Measurements from ENCODE around the gene ATXN2.

The ATXN2 gene

DNA sequence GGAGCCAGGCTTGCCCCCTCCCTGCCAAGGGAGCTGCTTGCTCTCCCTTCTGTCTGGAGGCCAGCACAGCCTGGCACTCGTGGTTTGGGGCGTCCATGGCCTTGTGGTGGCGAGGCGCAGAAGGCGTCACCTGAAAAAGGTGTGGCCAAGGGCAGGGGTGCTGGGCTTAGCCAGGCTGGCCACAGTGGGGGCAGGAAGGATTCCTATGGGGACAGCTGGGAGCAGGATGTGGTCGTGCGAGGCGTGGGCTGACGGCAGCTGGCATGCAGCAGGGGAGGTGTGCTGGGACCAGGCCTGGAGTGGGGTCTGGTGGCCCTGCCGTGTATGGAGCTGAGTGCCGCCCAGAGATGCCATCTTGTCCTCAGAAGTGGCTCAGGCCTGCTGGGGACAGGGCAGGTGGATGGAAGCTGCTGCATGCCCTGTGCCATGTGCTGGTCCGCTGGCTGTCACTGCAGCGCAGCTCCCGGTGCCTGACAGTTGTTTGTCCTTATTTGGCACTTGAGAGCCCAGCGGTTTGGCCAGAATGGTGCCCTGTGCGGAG, 163.4 kb downstream of the ATXN2 start:
- Histone ChIP-seq H2BK5ac (ENCODE audit: low read length) (peak overlapping the region; percentile 30), H4K91ac (ENCODE audit: low read depth, low read length, poor library complexity) (no peak overlapping the region), H3K14ac (ENCODE audit: low read length) (peak overlapping the region; percentile 60), H3K18ac (ENCODE audit: low read length) (peak overlapping the region; percentile 81), H3K4me3 (ENCODE audit: low read length in 2 of 2) (no peak overlapping the region), H3K23ac (ENCODE audit: low read depth, low read length, poor library complexity) (peak overlapping the region; percentile 97), H3K36me3 (replicated peaks in 1 of 2; ENCODE audit: control insufficient read depth in 2 of 2, insufficient read depth in 2 of 2, low read length in 2 of 2) (no peaks in the 10 kb centered on the region), H3K27me3 (ENCODE audit: control insufficient read depth in 3 of 3, insufficient read depth in 3 of 3, low read depth in 1 of 3, low read length in 3 of 3) (no peaks in the 10 kb centered on the region), H3K4ac (ENCODE audit: low read length) (peak overlapping the region; percentile 86), H2AFZ (ENCODE audit: low read length) (no peak overlapping the region), H3K4me2 (ENCODE audit: insufficient read depth, low read length, poor library complexity, severe bottlenecking) (no peak overlapping the region), H2AK5ac (ENCODE audit: low read depth, low read length) (peak overlapping the region; percentile 72), H3K79me1 (ENCODE audit: low read depth, low read length) (peaks cover 7% of the 10 kb centered on the region), H4K8ac (ENCODE audit: low read depth, low read length) (no peak overlapping the region), H2BK120ac (ENCODE audit: low read depth, low read length) (no peak overlapping the region), H2BK12ac (ENCODE audit: low read length) (peak overlapping the region; percentile 82), H3K9ac (ENCODE audit: low read depth, low read length, poor library complexity) (peak overlapping the region; percentile 54), H3K27ac (replicated peaks; ENCODE audit: low read length) (no peak overlapping the region), H3K4me1 (ENCODE audit: control insufficient read depth in 2 of 2, insufficient read depth in 1 of 2, low read depth in 1 of 2, low read length in 2 of 2) (peaks cover 0 to 7% of the 10 kb centered on the region in 2 donors), H2BK15ac (ENCODE audit: low read length) (peak overlapping the region; percentile 70), H3K9me3 (replicated peaks in 1 of 2; ENCODE audit: control insufficient read depth in 2 of 2, insufficient read depth in 1 of 2, low read depth in 1 of 2, low read length in 2 of 2) (no peaks in the 10 kb centered on the region)
- no peak for DNase-seq (ENCODE audit: low spot score)
- no CpG with 5 or more reads among the region's 16 CpGs for WGBS, 2 donors (ENCODE audit: extremely low coverage in 2 of 2, insufficient read length in 2 of 2, insufficient replicate concordance in 1 of 2)

DNA sequence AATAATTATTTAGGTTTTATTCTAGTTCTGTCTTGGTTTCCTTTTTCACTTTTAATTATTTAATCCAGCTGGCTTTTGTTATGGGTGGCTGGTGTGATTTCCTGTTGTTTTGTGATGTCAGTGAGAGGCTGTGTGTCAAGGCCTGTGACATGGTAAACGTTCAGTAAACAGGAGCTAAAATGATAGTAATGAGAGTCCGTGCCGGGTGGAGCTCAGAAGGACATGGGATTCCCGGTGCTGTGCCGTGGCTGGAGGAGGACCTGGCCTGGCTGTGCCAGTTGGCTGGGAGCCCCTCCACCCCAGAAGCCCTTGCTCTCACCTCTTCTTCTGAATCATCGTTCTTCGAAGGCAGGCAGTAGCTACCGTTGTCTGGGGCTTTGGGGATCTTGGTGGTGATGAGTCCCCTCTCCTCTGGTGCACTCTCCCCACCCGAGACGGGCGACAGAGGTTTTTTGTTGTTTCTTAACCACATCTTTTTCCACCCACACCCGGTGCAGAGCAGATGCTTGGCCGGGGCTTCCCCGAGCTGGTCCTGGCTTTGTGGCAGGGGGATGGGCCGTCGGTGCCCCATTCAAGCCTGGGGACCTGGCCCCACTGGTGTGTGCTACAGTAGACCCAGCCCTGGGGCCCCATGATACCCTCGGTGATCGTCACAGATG, 164.3 kb downstream of the ATXN2 start:
- H3K27ac ChIP-seq (replicated peaks; ENCODE audit: low read length) = no peak overlapping the region
- peaks cover 9% of the 10 kb centered on the region for H3K79me1 ChIP-seq (ENCODE audit: low read depth, low read length)
- H3K4ac ChIP-seq (ENCODE audit: low read length) = no peak overlapping the region
- peak overlapping the region; percentile 72 for H2AK5ac ChIP-seq (ENCODE audit: low read depth, low read length)
- H3K23ac ChIP-seq (ENCODE audit: low read depth, low read length, poor library complexity) = no peak overlapping the region
- no peak overlapping the region for H3K4me2 ChIP-seq (ENCODE audit: insufficient read depth, low read length, poor library complexity, severe bottlenecking)
- no peak overlapping the region for H2BK12ac ChIP-seq (ENCODE audit: low read length)
- WGBS, 2 donors (ENCODE audit: extremely low coverage in 2 of 2, insufficient read length in 2 of 2, insufficient replicate concordance in 1 of 2) = no CpG with 5 or more reads among the region's 18 CpGs
- no peak overlapping the region for H2BK15ac ChIP-seq (ENCODE audit: low read length)
- H3K4me3 ChIP-seq (ENCODE audit: low read length in 2 of 2) = no peak overlapping the region
- H3K18ac ChIP-seq (ENCODE audit: low read length) = peak overlapping the region; percentile 66
- H2BK120ac ChIP-seq (ENCODE audit: low read depth, low read length) = no peak overlapping the region
- no peaks in the 10 kb centered on the region for H3K27me3 ChIP-seq (ENCODE audit: control insufficient read depth in 3 of 3, insufficient read depth in 3 of 3, low read depth in 1 of 3, low read length in 3 of 3)
- no peak overlapping the region for H3K14ac ChIP-seq (ENCODE audit: low read length)
- H2BK5ac ChIP-seq (ENCODE audit: low read length) = peak overlapping the region; percentile 43
- no peak overlapping the region for H4K8ac ChIP-seq (ENCODE audit: low read depth, low read length)
- no peaks in the 10 kb centered on the region for H3K9me3 ChIP-seq (replicated peaks in 1 of 2; ENCODE audit: control insufficient read depth in 2 of 2, insufficient read depth in 1 of 2, low read depth in 1 of 2, low read length in 2 of 2)
- no peak overlapping the region for H4K91ac ChIP-seq (ENCODE audit: low read depth, low read length, poor library complexity)
- no peak overlapping the region for H3K9ac ChIP-seq (ENCODE audit: low read depth, low read length, poor library complexity)
- H3K4me1 ChIP-seq (ENCODE audit: control insufficient read depth in 2 of 2, insufficient read depth in 1 of 2, low read depth in 1 of 2, low read length in 2 of 2) = peaks cover 7 to 8% of the 10 kb centered on the region in 2 donors
- H3K36me3 ChIP-seq (replicated peaks in 1 of 2; ENCODE audit: control insufficient read depth in 2 of 2, insufficient read depth in 2 of 2, low read length in 2 of 2) = no peaks in the 10 kb centered on the region
- no peak overlapping the region for H2AFZ ChIP-seq (ENCODE audit: low read length)
- DNase-seq (ENCODE audit: low spot score) = no peak

DNA sequence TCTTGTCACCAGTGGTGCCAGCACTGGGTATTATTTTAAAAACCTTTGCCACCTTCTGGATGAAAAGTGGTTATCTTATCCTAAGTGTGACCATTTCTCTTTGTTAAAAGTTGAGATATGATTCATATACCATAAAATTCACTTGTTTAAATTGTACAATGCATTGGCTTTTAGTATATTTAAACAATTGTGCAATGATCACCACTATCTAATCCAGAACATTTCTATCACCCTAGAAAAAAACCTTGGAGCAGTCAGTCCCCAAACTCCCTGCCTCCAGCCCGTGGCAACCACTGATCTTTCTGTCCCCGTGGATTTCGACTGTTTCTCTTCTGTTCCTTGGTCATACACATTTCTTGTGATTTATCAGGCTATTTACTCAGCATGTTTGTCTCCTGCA, 165.1 kb downstream of the ATXN2 start:
- Histone ChIP-seq H3K18ac (ENCODE audit: low read length) (no peak overlapping the region), H3K23ac (ENCODE audit: low read depth, low read length, poor library complexity) (no peak overlapping the region), H3K4me3 (ENCODE audit: low read length in 2 of 2) (no peak overlapping the region), H4K8ac (ENCODE audit: low read depth, low read length) (no peak overlapping the region), H3K4me1 (ENCODE audit: control insufficient read depth in 2 of 2, insufficient read depth in 1 of 2, low read depth in 1 of 2, low read length in 2 of 2) (peaks cover 7 to 8% of the 10 kb centered on the region in 2 donors), H3K27me3 (ENCODE audit: control insufficient read depth in 3 of 3, insufficient read depth in 3 of 3, low read depth in 1 of 3, low read length in 3 of 3) (no peaks in the 10 kb centered on the region), H2BK5ac (ENCODE audit: low read length) (no peak overlapping the region), H2BK12ac (ENCODE audit: low read length) (no peak overlapping the region), H3K36me3 (replicated peaks in 1 of 2; ENCODE audit: control insufficient read depth in 2 of 2, insufficient read depth in 2 of 2, low read length in 2 of 2) (no peaks in the 10 kb centered on the region), H4K91ac (ENCODE audit: low read depth, low read length, poor library complexity) (no peak overlapping the region), H3K4ac (ENCODE audit: low read length) (no peak overlapping the region), H3K9ac (ENCODE audit: low read depth, low read length, poor library complexity) (no peak overlapping the region), H2BK15ac (ENCODE audit: low read length) (no peak overlapping the region), H2AK5ac (ENCODE audit: low read depth, low read length) (no peak overlapping the region), H2AFZ (ENCODE audit: low read length) (no peak overlapping the region), H3K14ac (ENCODE audit: low read length) (no peak overlapping the region), H3K79me1 (ENCODE audit: low read depth, low read length) (peaks cover 9% of the 10 kb centered on the region), H2BK120ac (ENCODE audit: low read depth, low read length) (no peak overlapping the region), H3K9me3 (replicated peaks in 1 of 2; ENCODE audit: control insufficient read depth in 2 of 2, insufficient read depth in 1 of 2, low read depth in 1 of 2, low read length in 2 of 2) (no peaks in the 10 kb centered on the region), H3K27ac (replicated peaks; ENCODE audit: low read length) (no peak overlapping the region), H3K4me2 (ENCODE audit: insufficient read depth, low read length, poor library complexity, severe bottlenecking) (no peak overlapping the region)
- no CpG with 5 or more reads among the region's 3 CpGs for WGBS, 2 donors (ENCODE audit: extremely low coverage in 2 of 2, insufficient read length in 2 of 2, insufficient replicate concordance in 1 of 2)
- DNase-seq (ENCODE audit: low spot score) = no peak

DNA sequence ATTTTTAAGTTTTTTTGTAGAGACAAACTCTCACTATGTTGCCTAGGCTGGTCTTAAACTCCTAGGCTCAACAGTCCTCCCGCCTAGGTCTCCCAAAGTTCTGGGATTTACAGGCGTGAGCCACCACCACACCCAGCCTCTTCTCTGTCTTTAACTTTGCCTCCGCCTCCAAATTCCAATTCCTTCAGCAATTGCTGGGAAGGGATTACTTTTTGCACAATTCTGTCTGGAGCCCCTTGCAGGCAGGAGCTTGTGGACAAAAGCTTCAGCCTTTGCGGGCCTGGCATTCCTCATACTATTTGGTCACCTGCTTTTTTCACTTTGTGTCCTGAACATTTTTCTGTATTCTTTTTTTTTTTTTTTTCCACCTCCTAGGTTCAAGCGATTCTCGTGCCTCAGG, 167.3 kb downstream of the ATXN2 start:
- H3K23ac ChIP-seq (ENCODE audit: low read depth, low read length, poor library complexity) = no peak overlapping the region
- H2BK12ac ChIP-seq (ENCODE audit: low read length) = no peak overlapping the region
- H2BK5ac ChIP-seq (ENCODE audit: low read length) = no peak overlapping the region
- H3K18ac ChIP-seq (ENCODE audit: low read length) = no peak overlapping the region
- no peaks in the 10 kb centered on the region for H3K27me3 ChIP-seq (ENCODE audit: control insufficient read depth in 3 of 3, insufficient read depth in 3 of 3, low read depth in 1 of 3, low read length in 3 of 3)
- H3K4ac ChIP-seq (ENCODE audit: low read length) = no peak overlapping the region
- H3K79me1 ChIP-seq (ENCODE audit: low read depth, low read length) = peaks cover 13% of the 10 kb centered on the region
- no peak overlapping the region for H3K27ac ChIP-seq (replicated peaks; ENCODE audit: low read length)
- H2BK15ac ChIP-seq (ENCODE audit: low read length) = no peak overlapping the region
- H2AFZ ChIP-seq (ENCODE audit: low read length) = no peak overlapping the region
- H3K9ac ChIP-seq (ENCODE audit: low read depth, low read length, poor library complexity) = no peak overlapping the region
- H3K9me3 ChIP-seq (replicated peaks in 1 of 2; ENCODE audit: control insufficient read depth in 2 of 2, insufficient read depth in 1 of 2, low read depth in 1 of 2, low read length in 2 of 2) = no peaks in the 10 kb centered on the region
- H4K91ac ChIP-seq (ENCODE audit: low read depth, low read length, poor library complexity) = no peak overlapping the region
- no peak overlapping the region for H2BK120ac ChIP-seq (ENCODE audit: low read depth, low read length)
- DNase-seq (ENCODE audit: low spot score) = no peak
- H3K4me2 ChIP-seq (ENCODE audit: insufficient read depth, low read length, poor library complexity, severe bottlenecking) = no peak overlapping the region
- H2AK5ac ChIP-seq (ENCODE audit: low read depth, low read length) = no peak overlapping the region
- H4K8ac ChIP-seq (ENCODE audit: low read depth, low read length) = no peak overlapping the region
- no peak overlapping the region for H3K4me3 ChIP-seq (ENCODE audit: low read length in 2 of 2)
- no peak overlapping the region for H3K14ac ChIP-seq (ENCODE audit: low read length)
- peaks cover 6 to 7% of the 10 kb centered on the region in 2 donors for H3K4me1 ChIP-seq (ENCODE audit: control insufficient read depth in 2 of 2, insufficient read depth in 1 of 2, low read depth in 1 of 2, low read length in 2 of 2)
- H3K36me3 ChIP-seq (replicated peaks in 1 of 2; ENCODE audit: control insufficient read depth in 2 of 2, insufficient read depth in 2 of 2, low read length in 2 of 2) = no peaks in the 10 kb centered on the region
- WGBS, 2 donors (ENCODE audit: extremely low coverage in 2 of 2, insufficient read length in 2 of 2, insufficient replicate concordance in 1 of 2) = no CpG with 5 or more reads among the region's 6 CpGs
